ENCODE data around the gene RAPGEF2.

DNA sequence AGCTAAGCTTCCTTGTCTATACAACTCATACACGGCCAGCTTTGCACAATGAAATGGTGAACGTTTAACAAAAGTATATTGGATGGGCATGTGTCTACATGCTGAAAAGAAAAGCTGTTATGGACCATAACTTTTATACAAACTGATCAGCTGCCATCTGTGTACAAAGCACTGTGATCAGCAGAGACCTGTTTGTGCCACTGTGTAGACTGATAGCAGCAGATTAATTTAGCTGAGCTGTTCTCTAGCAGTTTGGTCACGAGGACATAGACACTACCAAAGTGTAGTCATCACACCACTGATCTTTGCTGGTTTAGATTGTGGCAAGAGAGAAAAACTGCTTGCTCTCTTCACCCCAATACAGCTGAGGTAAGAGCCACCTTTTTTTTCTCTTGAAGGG lies 124.5 kb downstream of the RAPGEF2 start:
- TF ChIP-seq, protein P1, sequence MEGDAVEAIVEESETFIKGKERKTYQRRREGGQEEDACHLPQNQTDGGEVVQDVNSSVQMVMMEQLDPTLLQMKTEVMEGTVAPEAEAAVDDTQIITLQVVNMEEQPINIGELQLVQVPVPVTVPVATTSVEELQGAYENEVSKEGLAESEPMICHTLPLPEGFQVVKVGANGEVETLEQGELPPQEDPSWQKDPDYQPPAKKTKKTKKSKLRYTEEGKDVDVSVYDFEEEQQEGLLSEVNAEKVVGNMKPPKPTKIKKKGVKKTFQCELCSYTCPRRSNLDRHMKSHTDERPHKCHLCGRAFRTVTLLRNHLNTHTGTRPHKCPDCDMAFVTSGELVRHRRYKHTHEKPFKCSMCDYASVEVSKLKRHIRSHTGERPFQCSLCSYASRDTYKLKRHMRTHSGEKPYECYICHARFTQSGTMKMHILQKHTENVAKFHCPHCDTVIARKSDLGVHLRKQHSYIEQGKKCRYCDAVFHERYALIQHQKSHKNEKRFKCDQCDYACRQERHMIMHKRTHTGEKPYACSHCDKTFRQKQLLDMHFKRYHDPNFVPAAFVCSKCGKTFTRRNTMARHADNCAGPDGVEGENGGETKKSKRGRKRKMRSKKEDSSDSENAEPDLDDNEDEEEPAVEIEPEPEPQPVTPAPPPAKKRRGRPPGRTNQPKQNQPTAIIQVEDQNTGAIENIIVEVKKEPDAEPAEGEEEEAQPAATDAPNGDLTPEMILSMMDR (IDR thresholded peaks at IDR 0.05; ENCODE audit: low read depth, low read length), result no peak
- TF ChIP-seq, protein P2, sequence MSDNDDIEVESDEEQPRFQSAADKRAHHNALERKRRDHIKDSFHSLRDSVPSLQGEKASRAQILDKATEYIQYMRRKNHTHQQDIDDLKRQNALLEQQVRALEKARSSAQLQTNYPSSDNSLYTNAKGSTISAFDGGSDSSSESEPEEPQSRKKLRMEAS (IDR thresholded peaks at IDR 0.05; ENCODE audit: low read depth, low read length), result no peak

All from NB4 (cell line).